Activated naive CD4-positive, alpha-beta T cell (primary cell): ENCODE results near the gene MTA1.

Experiments
- DNase-seq, 4 experiments: peaks; one replicate each; lab custom pipeline; 2025; lab: John Stamatoyannopoulos, UW

MTA1 gene

GRCh38 chr14:105465209-105466031 lies 45.8 kb downstream of the MTA1 start:
- DNase-seq, result no peak

DNA sequence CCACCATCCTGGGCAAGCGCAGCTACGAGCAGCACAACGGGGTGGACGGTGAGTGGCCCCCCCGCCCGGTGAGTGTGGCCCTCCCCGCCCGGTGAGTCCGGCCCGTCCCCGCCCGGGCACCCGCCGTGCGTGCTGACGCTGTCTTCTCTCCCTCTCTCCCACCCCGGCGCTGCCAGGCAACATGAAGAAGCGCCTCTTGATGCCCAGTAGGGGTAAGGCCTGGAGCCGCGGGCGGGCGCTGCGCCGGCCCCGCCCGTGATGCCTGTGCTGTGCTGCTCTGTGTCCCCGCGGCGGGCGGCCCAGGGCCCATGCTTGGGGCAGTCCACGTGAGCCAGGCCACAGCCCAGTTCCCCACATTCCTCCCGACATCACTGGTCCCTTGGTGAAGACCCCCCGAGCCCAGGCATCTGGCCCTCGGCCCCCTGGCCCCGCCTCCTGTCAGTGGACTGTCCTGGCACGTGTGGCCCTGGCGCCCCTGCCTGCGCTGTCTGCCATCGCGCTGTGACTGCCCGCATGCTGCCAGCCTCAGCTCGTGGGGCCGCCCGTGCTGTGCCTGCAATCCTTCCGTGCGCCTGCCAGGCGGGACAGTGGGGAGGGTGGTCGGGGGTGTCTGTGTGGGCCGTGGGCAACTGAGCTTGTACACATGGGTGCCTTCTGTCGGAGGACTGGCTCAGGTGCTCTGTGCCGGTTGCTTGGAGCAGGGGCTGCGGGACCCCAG lies 47.1 kb downstream of the MTA1 start:
- no peak for DNase-seq

- DNase-seq, result no peak
Measured at GRCh38 chr14:105467249-105467941, 47.8 kb downstream of the MTA1 start.

GRCh38 chr14:105467942-105468471 lies 48.4 kb downstream of the MTA1 start:
- DNase-seq, result no peak

GRCh38 chr14:105468621-105469241 lies 49.1 kb downstream of the MTA1 start:
- DNase-seq, result no peak

DNA sequence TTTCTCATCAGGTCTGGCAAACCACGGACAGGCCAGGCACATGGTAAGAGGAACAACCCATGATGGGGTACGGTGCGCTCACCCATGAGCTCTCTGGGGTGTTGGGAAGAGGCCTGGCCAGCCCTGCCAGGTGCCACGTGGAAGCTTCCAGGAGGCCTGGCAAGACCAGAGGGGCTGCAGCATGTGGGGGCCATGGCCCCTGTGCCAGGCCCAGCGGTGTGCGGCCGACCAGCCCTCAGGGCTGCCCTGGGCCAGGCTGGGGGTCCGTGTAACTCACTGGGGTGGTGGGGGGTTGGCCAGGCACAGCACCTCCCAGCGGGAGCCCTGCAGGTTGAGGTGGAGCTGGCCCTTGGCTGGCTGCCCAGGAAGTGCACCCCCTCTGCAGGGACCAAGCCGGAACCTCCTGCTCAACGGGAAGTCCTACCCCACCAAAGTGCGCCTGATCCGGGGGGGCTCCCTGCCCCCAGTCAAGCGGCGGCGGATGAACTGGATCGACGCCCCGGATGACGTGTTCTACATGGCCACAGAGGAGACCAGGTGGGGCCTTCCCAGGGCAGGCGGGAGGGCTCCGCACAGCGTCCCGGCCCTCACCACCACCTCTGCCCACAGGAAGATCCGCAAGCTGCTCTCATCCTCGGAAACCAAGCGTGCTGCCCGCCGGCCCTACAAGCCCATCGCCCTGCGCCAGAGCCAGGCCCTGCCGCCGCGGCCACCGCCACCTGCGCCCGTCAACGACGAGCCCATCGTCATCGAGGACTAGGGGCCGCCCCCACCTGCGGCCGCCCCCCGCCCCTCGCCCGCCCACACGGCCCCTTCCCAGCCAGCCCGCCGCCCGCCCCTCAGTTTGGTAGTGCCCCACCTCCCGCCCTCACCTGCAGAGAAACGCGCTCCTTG lies 50.1 kb downstream of the MTA1 start:
- no peak for DNase-seq

- no peak for DNase-seq
Measured at GRCh38 chr14:105470350-105471296, 51.0 kb downstream of the MTA1 start.

DNA sequence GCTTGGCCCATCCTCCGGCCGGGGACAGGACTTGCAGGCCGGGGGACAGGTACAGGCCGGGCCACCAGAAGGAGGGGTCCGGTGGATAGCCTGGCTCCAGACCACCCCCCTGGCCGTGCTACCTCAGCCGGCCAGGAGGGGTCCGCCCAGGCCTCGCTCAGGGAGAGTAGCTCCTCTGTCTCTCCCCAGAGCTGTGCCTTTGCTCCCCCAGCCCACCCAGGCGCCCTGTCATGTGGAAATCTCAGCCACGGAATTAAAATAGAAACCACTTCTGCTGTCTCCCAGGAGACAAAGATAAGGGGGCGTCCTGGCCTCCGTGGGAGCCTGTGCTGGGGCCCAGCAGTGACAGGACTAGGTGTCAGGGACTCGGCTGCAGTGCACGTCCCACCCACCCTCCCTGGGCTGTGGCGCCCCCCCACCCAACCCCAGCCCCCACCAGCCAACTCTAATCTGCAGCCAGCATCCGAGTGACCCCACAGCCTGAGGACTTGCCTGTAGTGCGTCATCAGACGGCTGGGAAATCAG lies 51.7 kb downstream of the MTA1 start:
- no peak for DNase-seq

DNA sequence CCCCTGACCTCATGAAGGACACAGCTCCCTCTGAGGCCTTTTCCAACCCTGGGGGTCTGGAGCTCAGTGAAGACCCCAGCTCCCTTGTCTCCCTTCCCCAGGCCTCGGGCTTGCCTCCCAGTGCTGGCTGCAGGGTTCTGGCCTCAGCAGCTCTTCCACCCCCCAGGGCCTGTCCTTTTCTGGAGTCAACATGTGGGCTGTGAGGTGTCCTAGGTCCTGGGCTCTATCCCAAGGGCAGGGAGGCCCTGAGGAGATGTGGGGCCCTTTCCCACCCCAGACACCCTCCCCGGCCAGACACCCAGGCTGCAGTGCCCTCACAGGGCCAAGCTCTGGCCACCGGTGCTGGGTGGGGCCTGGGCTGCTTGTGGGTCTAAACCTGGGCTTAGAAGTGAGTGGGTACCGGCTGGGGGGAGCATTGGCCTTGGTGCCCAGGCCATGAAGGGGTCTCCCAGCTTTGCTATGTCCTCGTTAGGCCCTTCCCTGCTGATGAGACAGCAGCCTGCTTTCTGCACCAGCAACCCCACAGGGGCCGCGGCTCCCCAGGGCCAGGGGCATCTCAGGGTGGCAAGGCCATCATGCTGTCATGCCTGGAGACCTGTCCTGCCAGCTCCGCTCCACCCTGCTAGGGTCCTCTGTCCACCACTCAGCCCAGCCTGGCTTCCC lies 52.3 kb downstream of the MTA1 start:
- DNase-seq, result no peak

DNA sequence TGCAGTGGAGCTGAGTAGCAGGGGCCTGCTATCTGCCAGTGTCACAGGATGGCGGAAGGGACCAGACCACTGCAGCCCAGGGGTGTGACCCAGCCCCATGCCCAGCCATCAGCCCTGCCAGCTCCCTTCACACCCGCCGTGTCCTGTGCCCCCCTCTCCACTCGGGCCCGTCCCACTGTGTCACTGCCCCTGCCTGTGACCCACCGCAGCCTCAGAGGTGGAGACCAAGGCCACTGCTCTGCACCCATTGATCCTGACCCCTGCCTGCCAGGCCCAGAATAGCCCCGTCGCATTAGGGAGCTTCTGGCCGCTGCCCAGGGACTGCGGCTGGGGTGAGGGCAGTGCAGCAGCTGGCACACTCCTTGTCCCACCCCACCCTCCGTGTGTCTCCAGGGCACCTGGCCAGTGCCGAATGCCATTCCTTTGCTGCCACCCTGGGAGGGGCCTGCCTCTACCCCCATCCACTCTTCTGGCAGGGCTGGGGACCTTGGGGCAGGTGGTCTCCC lies 52.9 kb downstream of the MTA1 start:
- no peak for DNase-seq

DNA sequence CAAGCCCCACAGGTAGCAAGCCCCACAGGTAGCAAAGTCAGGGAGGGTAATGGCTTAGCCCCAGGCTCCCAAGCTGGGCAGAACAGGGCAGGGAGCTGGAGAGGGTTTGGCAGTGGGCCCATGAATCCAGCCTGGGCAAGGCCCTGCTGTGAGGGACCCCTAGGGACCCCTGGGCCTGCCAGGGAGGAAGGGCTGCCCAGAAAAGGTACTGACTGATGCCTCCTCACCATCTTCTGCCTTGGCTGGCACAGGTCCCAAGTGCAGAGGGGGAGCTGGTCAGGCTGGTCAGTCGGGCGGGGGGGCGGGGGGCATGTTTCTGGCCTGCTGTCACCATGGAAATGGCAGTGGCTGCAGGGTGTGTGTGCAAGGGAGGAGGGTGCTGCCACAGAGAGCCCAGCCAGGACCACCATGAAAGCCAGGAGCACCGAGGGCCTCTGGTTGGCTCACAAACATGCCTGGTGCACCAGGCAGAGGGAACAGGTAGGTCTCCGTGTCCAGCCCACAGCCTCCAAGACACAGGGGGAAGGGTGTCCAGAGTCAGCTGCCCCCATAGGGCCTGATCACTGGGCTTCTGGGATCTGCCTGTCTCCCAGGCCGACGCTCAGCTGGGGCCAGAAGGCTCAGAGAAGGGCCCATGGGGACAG lies 53.5 kb downstream of the MTA1 start:
- DNase-seq, result no peak

GRCh38 chr14:105473677-105474482 lies 54.3 kb downstream of the MTA1 start:
- DNase-seq, result peak in 2 of 4 experiments; percentile 59 to 71

GRCh38 chr14:105474483-105475268 lies 55.0 kb downstream of the MTA1 start, which contains the start of gene CRIP2:
TSS of gene CRIP2 (plus strand) at chr14:105474821. CDS start at chr14:105474863, 42 bp downstream.
- DNase-seq, result peak in 1 of 4 experiments; percentile 18

DNA sequence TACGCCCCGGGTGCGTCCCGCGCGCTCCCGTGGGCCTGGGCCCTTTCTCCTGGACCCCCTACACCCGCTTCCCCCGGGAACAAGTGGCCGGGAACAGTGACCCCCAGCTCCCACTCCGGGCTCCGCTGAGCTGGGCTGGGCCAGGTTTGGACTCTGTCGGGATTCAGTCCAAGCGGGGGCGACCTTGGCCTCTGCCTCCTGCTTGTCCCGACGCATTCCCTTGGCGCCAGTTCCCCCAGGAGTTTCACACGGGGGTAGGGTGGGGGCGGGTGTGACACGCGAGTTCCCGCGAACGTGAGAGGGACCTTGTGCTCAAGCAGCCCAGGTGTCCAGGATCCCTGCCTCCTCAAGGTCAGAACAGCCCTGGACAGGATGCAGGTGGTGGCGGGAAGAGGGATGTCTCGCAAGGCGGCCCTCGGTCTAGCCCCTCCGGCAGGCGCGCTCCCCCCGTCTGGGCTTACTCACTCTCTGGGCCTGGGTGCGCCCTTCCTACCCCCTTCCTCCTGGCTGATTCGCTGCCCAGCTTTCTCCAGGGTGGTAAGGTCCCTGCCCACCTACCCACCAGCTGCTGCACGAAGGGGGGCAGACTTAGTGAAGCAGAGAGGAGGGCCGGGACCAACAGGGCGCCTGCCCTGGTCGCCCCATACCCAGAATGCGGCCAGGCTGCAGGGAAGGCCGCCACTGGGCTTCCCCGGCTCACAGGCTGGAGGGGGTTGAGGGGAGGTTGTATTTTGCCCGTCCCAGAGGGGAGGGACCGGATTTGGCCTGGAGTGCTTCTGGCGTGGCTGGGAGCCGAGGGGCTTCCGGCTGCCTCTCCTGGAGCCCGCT lies 55.9 kb downstream of the MTA1 start:
- no peak for DNase-seq

DNA sequence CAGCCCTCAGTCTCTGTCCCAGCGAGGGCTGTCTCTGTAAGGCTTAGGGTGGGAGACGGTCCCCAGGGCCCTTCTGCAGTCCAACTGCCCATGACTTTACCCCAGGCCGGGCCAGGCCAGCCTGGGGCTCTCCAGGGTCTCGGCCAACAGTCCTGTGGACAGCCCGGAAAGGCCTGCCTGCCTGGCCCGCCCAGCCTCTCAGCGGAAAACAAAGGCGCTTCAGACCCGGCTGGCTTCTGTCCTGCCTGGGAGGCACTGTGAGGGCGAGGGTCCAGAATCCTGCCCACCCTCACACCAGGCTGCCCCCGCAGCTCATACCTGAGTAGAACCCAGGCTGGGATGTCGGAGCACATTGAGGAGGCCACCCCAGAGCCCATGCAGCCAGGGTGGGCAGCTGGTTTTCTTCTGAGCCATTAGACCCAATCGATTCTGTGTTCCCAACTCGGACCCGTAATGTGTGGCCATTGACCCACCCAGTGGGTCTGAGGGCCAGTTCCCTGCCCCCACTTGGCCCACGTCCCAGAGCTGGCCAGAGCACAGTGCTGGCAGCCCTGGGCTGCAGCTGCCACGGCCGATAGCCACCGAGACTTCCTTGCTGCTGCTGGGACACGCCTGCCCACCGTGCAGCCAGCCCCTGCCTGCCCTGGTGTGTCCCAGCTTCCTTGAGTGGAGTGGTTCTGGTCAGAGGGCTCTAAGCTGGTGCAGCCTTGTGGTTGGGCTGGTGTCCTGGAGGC lies 56.6 kb downstream of the MTA1 start:
- no peak for DNase-seq
